CD4-positive, CD25-positive, alpha-beta regulatory T cell (primary cell): ENCODE results near the gene FAM83F. TPM values are rescaled to one million over a fixed set of nuclear protein-coding genes. Genes with fewer than 3 reads are reported as not detected.
A peak's percentile ranks its signal among the peaks of the same experiment; 100 is the strongest.

Experiments used
- ATAC-seq, 2 donors: fragments of 150-1000 bp; cut with Tn5 transposase; one replicate each; pipeline ENCODE4 v1.10.0; 2021; ENCODE audit warnings: low read depth in 2 of 2, moderate number of reproducible peaks in 2 of 2, moderate library complexity in 1 of 2
- DNase-seq, 3 donors: peaks; one replicate each; pipeline versions ENCODE4 v3.0.0 to v3.0.0-alpha.2; 2012 to 2022; ENCODE audit warnings: mixed read lengths in 1 of 3
- H3K27ac ChIP-seq: one replicate; pipeline ENCODE4 v1.7.0; 2013; ENCODE audit warnings: mild to moderate bottlenecking, low read length; ENCODE audit not compliant: insufficient read depth, poor library complexity, severe bottlenecking
- H3K27me3 ChIP-seq: one replicate; pipeline ENCODE4 v1.7.0; 2013; ENCODE audit warnings: low read length; ENCODE audit not compliant: control insufficient read depth, insufficient read depth
- H3K36me3 ChIP-seq: one replicate; pipeline ENCODE4 v1.7.0; 2013; ENCODE audit warnings: mild to moderate bottlenecking, low read length, moderate library complexity; ENCODE audit not compliant: control insufficient read depth, insufficient read depth
- H3K4me1 ChIP-seq: 2 replicates; pipeline ENCODE4 v1.7.0; 2013; ENCODE audit warnings: mild to moderate bottlenecking, low read length; ENCODE audit not compliant: insufficient read depth, control insufficient read depth, poor library complexity, severe bottlenecking
- H3K4me3 ChIP-seq: one replicate; pipeline ENCODE4 v1.7.0; 2013; ENCODE audit warnings: low read depth, mild to moderate bottlenecking, low read length, moderate library complexity
- H3K9me3 ChIP-seq, 2 experiments: 1 replicate in 1 of 2; 2 replicates in 1 of 2; pipeline ENCODE4 v1.7.0; 2013; ENCODE audit warnings: low read length in 2 of 2, mild to moderate bottlenecking in 1 of 2, moderate library complexity in 1 of 2; ENCODE audit not compliant: control insufficient read depth in 2 of 2
- H3K27ac Mint-ChIP-seq, 3 donors: one replicate each; pipeline ENCODE4 v1.8.0; 2020 to 2022; ENCODE audit warnings: mild to moderate bottlenecking in 3 of 3, mixed read lengths in 3 of 3, moderate library complexity in 2 of 3
- H3K27me3 Mint-ChIP-seq: one replicate; pipeline ENCODE4 v1.8.0; 2022; ENCODE audit warnings: mild to moderate bottlenecking, mixed read lengths
- H3K36me3 Mint-ChIP-seq: one replicate; pipeline ENCODE4 v1.8.0; 2020; ENCODE audit warnings: mixed read lengths
- H3K4me1 Mint-ChIP-seq, 4 donors: one replicate each; pipeline ENCODE4 v1.8.0; 2020 to 2022; ENCODE audit warnings: mixed read lengths in 4 of 4, mild to moderate bottlenecking in 1 of 4
- H3K4me3 Mint-ChIP-seq, 4 donors: one replicate each; pipeline ENCODE4 v1.8.0; 2020 to 2022; ENCODE audit warnings: mild to moderate bottlenecking in 4 of 4, mixed read lengths in 4 of 4, moderate library complexity in 3 of 4
- H3K9me3 Mint-ChIP-seq, 7 donors: one replicate each; pipeline ENCODE4 v1.8.0; 2020 to 2022; ENCODE audit warnings: mixed read lengths in 7 of 7, mild to moderate bottlenecking in 3 of 7, moderate library complexity in 2 of 7
- polyA plus RNA-seq, 4 donors: library from polyadenylated mRNA; unstranded; fragments of 300-500 nt; fragmentation: Illumina TruSeq; gene quantifications; one replicate each; pipeline ENCODE4 v1.2.3, GENCODE V29; 2021
- total RNA-seq: library from RNA; stranded (reverse); gene quantifications from one replicate; pipeline ENCODE4 v1.2.3, GENCODE V29; 2022

The FAM83F gene
- total and polyA plus RNA-seq, 5 donors from 2014 or later = 0.01 to 3.2 (median 0.04) TPM; not detected in 1

- H3K27ac Mint-ChIP-seq = no peak overlapping the region
- peak overlapping the region in 2 of 4 donors; percentile 29 to 33 for H3K4me3 Mint-ChIP-seq
- H3K27ac ChIP-seq = no peak overlapping the region
These were observed 72.9 kb downstream of the FAM83F start for GRCh38 chr22:40067639-40068038.

GRCh38 chr22:40070701-40071100 is 75.9 kb downstream of the FAM83F start:
- Histone ChIP-seq H3K4me1 (peaks cover 35% of the 10 kb centered on the region), H3K27me3 (no peaks in the 10 kb centered on the region), H3K36me3 (peaks cover 2% of the 10 kb centered on the region), H3K27ac (no peak overlapping the region), H3K9me3 (no peaks in the 10 kb centered on the region), H3K4me3 (no peak overlapping the region)
- Mint-ChIP-seq H3K27me3 (no peaks in the 10 kb centered on the region), H3K4me1 (peaks cover 27 to 83% (median 46%) of the 10 kb centered on the region in 4 donors), H3K4me3 (peak overlapping the region in 2 of 4 donors; percentile 19 to 44), H3K27ac (no peak overlapping the region), H3K9me3 (no peaks in the 10 kb centered on the region), H3K36me3 (no peaks in the 10 kb centered on the region)
- no peak for DNase-seq
- ATAC-seq = no peak

More at GRCh38 chr22:40067639-40068038, 72.9 kb downstream of the FAM83F start:
- no peak overlapping the region for H3K4me3 ChIP-seq
- no peaks in the 10 kb centered on the region for H3K27me3 Mint-ChIP-seq
- no peaks in the 10 kb centered on the region for H3K9me3 ChIP-seq
- H3K9me3 Mint-ChIP-seq = no peaks in the 10 kb centered on the region
- DNase-seq (no peak), ATAC-seq (no peak)
- no peaks in the 10 kb centered on the region for H3K27me3 ChIP-seq
- H3K36me3 ChIP-seq = peaks cover 2% of the 10 kb centered on the region
- H3K4me1 ChIP-seq = peaks cover 33% of the 10 kb centered on the region
- no peaks in the 10 kb centered on the region for H3K36me3 Mint-ChIP-seq
- H3K4me1 Mint-ChIP-seq = peaks cover 34 to 85% (median 53%) of the 10 kb centered on the region in 4 donors

- Mint-ChIP-seq H3K27ac (no peak overlapping the region), H3K27me3 (no peaks in the 10 kb centered on the region), H3K9me3 (no peaks in the 10 kb centered on the region), H3K4me3 (no peak overlapping the region), H3K36me3 (no peaks in the 10 kb centered on the region), H3K4me1 (peaks cover 28 to 83% (median 48%) of the 10 kb centered on the region in 4 donors)
- Histone ChIP-seq H3K27ac (no peak overlapping the region), H3K9me3 (no peaks in the 10 kb centered on the region), H3K36me3 (peaks cover 2% of the 10 kb centered on the region), H3K27me3 (no peaks in the 10 kb centered on the region), H3K4me1 (peaks cover 28% of the 10 kb centered on the region), H3K4me3 (no peak overlapping the region)
- DNase-seq (no peak), ATAC-seq (no peak)
These were observed 77.0 kb downstream of the FAM83F start for GRCh38 chr22:40071720-40072119.

GRCh38 chr22:40076702-40077645 is 82.2 kb downstream of the FAM83F start:
- no peaks in the 10 kb centered on the region for H3K27me3 ChIP-seq

GRCh38 chr22:40077646-40078016 is 82.9 kb downstream of the FAM83F start:
- Mint-ChIP-seq H3K27ac (no peak overlapping the region), H3K9me3 (no peaks in the 10 kb centered on the region), H3K36me3 (no peaks in the 10 kb centered on the region), H3K4me3 (peak overlapping the region in 2 of 4 donors; percentile 18 to 79), H3K27me3 (no peaks in the 10 kb centered on the region), H3K4me1 (peaks cover 29 to 53% (median 37%) of the 10 kb centered on the region in 4 donors)
- H3K4me3 ChIP-seq = peak overlapping the region; percentile 19
- H3K4me1 ChIP-seq = peaks cover 15% of the 10 kb centered on the region
- H3K9me3 ChIP-seq = no peaks in the 10 kb centered on the region
- ATAC-seq (no peak), DNase-seq (no peak)
- no peaks in the 10 kb centered on the region for H3K27me3 ChIP-seq
- H3K27ac ChIP-seq = no peak overlapping the region
- H3K36me3 ChIP-seq = no peaks in the 10 kb centered on the region

More at GRCh38 chr22:40076702-40077645, 82.2 kb downstream of the FAM83F start:
- no peak overlapping the region for H3K27ac ChIP-seq
- DNase-seq (no peak), ATAC-seq (no peak)
- peak overlapping the region; percentile 19 for H3K4me3 ChIP-seq
- no peaks in the 10 kb centered on the region for H3K9me3 ChIP-seq
- Mint-ChIP-seq H3K4me1 (peaks cover 29 to 57% (median 37%) of the 10 kb centered on the region in 4 donors), H3K36me3 (no peaks in the 10 kb centered on the region), H3K4me3 (peak overlapping the region in 3 of 4 donors; percentile 38 to 53 (median 38)), H3K27me3 (no peaks in the 10 kb centered on the region), H3K27ac (peak overlapping the region; percentile 20 to 61 (median 39)), H3K9me3 (no peaks in the 10 kb centered on the region)
- H3K36me3 ChIP-seq = no peaks in the 10 kb centered on the region
- peaks cover 14% of the 10 kb centered on the region for H3K4me1 ChIP-seq

- H3K27ac Mint-ChIP-seq = no peak overlapping the region
- Histone ChIP-seq H3K4me3 (peak overlapping the region; percentile 37), H3K4me1 (peaks cover 9% of the 10 kb centered on the region), H3K27ac (no peak overlapping the region), H3K27me3 (no peaks in the 10 kb centered on the region), H3K9me3 (no peaks in the 10 kb centered on the region), H3K36me3 (no peaks in the 10 kb centered on the region)
- ATAC-seq = no peak
- H3K27me3 Mint-ChIP-seq = no peaks in the 10 kb centered on the region
- no peaks in the 10 kb centered on the region for H3K9me3 Mint-ChIP-seq
- DNase-seq = no peak
- H3K36me3 Mint-ChIP-seq = no peaks in the 10 kb centered on the region
- peaks cover 22 to 33% (median 31%) of the 10 kb centered on the region in 4 donors for H3K4me1 Mint-ChIP-seq
- peak overlapping the region in 1 of 4 donors; percentile 19 for H3K4me3 Mint-ChIP-seq
These were observed 86.9 kb downstream of the FAM83F start for GRCh38 chr22:40081662-40082061.

- no peaks in the 10 kb centered on the region for H3K36me3 Mint-ChIP-seq
These were observed 87.4 kb downstream of the FAM83F start for GRCh38 chr22:40082184-40082583.

More at GRCh38 chr22:40082184-40082583, 87.4 kb downstream of the FAM83F start:
- Histone ChIP-seq H3K27ac (no peak overlapping the region), H3K4me3 (peak overlapping the region; percentile 37), H3K9me3 (no peaks in the 10 kb centered on the region), H3K27me3 (no peaks in the 10 kb centered on the region), H3K36me3 (no peaks in the 10 kb centered on the region), H3K4me1 (peaks cover 9% of the 10 kb centered on the region)
- Mint-ChIP-seq H3K9me3 (no peaks in the 10 kb centered on the region), H3K27me3 (no peaks in the 10 kb centered on the region), H3K4me3 (no peak overlapping the region), H3K4me1 (peaks cover 21 to 34% (median 32%) of the 10 kb centered on the region in 4 donors), H3K27ac (no peak overlapping the region)
- no peak for DNase-seq
- ATAC-seq = no peak
